Non-pigmented ciliary epithelial cell (primary cell): ENCODE data around the gene GDPD5.
A peak's percentile ranks its signal among the peaks of the same experiment; 100 is the strongest.

ENCODE experiments used
- DNase-seq: peaks from one replicate; pipeline ENCODE4 v3.0.0-alpha.2; 2010; ENCODE audit warnings: low read depth

GDPD5 gene

GRCh38 chr11:75557666-75558494, 32.1 kb upstream of the GDPD5 start:
- DNase-seq = no peak

GRCh38 chr11:75556275-75556674, 30.5 kb upstream of the GDPD5 start:
- DNase-seq = no peak

GRCh38 chr11:75555079-75555811, 29.5 kb upstream of the GDPD5 start:
- DNase-seq = no peak

- peak; percentile 99 for DNase-seq
Measured at GRCh38 chr11:75554258-75555022, 28.7 kb upstream of the GDPD5 start.

GRCh38 chr11:75553889-75554257, 28.1 kb upstream of the GDPD5 start:
- DNase-seq = no peak

- no peak for DNase-seq
Measured at GRCh38 chr11:75553182-75553581, 27.4 kb upstream of the GDPD5 start.

GRCh38 chr11:75549370-75549958, 23.7 kb upstream of the GDPD5 start:
- DNase-seq = no peak

GRCh38 chr11:75548595-75549272, 23.0 kb upstream of the GDPD5 start:
- no peak for DNase-seq

- no peak for DNase-seq
Measured at GRCh38 chr11:75547617-75548058, 21.9 kb upstream of the GDPD5 start.

- no peak for DNase-seq
Measured at GRCh38 chr11:75547177-75547576, 21.4 kb upstream of the GDPD5 start.

GRCh38 chr11:75543806-75544205, 18.1 kb upstream of the GDPD5 start:
- DNase-seq = no peak

GRCh38 chr11:75542088-75542438, 16.3 kb upstream of the GDPD5 start:
- no peak for DNase-seq

GRCh38 chr11:75541193-75542087, 15.7 kb upstream of the GDPD5 start:
- DNase-seq = no peak

GRCh38 chr11:75539459-75540334, 14.0 kb upstream of the GDPD5 start:
- DNase-seq = no peak

GRCh38 chr11:75538150-75538942, 12.6 kb upstream of the GDPD5 start:
- no peak for DNase-seq

GRCh38 chr11:75537740-75538139, 12.0 kb upstream of the GDPD5 start:
- DNase-seq = no peak

- no peak for DNase-seq
Measured at GRCh38 chr11:75536786-75537641, 11.3 kb upstream of the GDPD5 start.

GRCh38 chr11:75535071-75535470, 9.3 kb upstream of the GDPD5 start:
- DNase-seq = no peak
